Effector memory CD4-positive, alpha-beta T cell (primary cell): ENCODE data around the gene EVI5L.

Experiments used
- DNase-seq, 3 donors: peaks; one replicate each; pipeline ENCODE4 v3.0.0-alpha.2; 2020
- H3K27ac ChIP-seq: 2 replicates; pipeline ENCODE4 v1.7.0; 2013; ENCODE audit warnings: mild to moderate bottlenecking, low read length, moderate library complexity; ENCODE audit not compliant: insufficient read depth, poor library complexity, severe bottlenecking
- H3K27me3 ChIP-seq: replicated peaks from 2 replicates; pipeline ENCODE4 v1.7.0; 2013; ENCODE audit warnings: mild to moderate bottlenecking, low read length; ENCODE audit not compliant: insufficient read depth, control insufficient read depth, poor library complexity, severe bottlenecking
- H3K36me3 ChIP-seq: 2 replicates; pipeline ENCODE4 v1.7.0; 2013; ENCODE audit warnings: mild to moderate bottlenecking, low read length, moderate library complexity; ENCODE audit not compliant: control insufficient read depth, insufficient read depth
- H3K4me1 ChIP-seq: 2 replicates; pipeline ENCODE4 v1.7.0; 2013; ENCODE audit warnings: low read length, mild to moderate bottlenecking; ENCODE audit not compliant: control insufficient read depth, insufficient read depth, poor library complexity, severe bottlenecking
- H3K4me3 ChIP-seq: 2 replicates; pipeline ENCODE4 v1.7.0; 2013; ENCODE audit warnings: low read length, low read depth, mild to moderate bottlenecking; ENCODE audit not compliant: insufficient read depth, poor library complexity, severe bottlenecking
- H3K9me3 ChIP-seq: 2 replicates; pipeline ENCODE4 v1.7.0; 2013; ENCODE audit warnings: mild to moderate bottlenecking, low read length, moderate library complexity; ENCODE audit not compliant: control insufficient read depth

EVI5L gene

GRCh38 chr19:7871437-7872305 is 41.7 kb downstream of the EVI5L start:
- Histone ChIP-seq H3K36me3 (no peaks in the 10 kb centered on the region), H3K4me3 (no peak overlapping the region), H3K27ac (no peak overlapping the region), H3K9me3 (no peaks in the 10 kb centered on the region), H3K27me3 (peaks cover 19% of the 10 kb centered on the region), H3K4me1 (peaks cover 46% of the 10 kb centered on the region)
- peak; percentile 71 to 86 (median 81) for DNase-seq

GRCh38 chr19:7872306-7873204 is 42.5 kb downstream of the EVI5L start:
- Histone ChIP-seq H3K27me3 (peaks cover 19% of the 10 kb centered on the region), H3K9me3 (no peaks in the 10 kb centered on the region), H3K36me3 (no peaks in the 10 kb centered on the region), H3K27ac (no peak overlapping the region), H3K4me3 (no peak overlapping the region), H3K4me1 (peaks cover 46% of the 10 kb centered on the region)
- DNase-seq = no peak

GRCh38 chr19:7873304-7874075 is 43.5 kb downstream of the EVI5L start:
- Histone ChIP-seq H3K27ac (no peak overlapping the region), H3K36me3 (no peaks in the 10 kb centered on the region), H3K4me3 (peak overlapping the region; percentile 35), H3K4me1 (peaks cover 44% of the 10 kb centered on the region), H3K27me3 (peaks cover 19% of the 10 kb centered on the region), H3K9me3 (no peaks in the 10 kb centered on the region)
- no peak for DNase-seq

- Histone ChIP-seq H3K4me1 (peaks cover 39% of the 10 kb centered on the region), H3K4me3 (peak within 1 kb of the TSS; percentile 35), H3K27ac (no peak within 1 kb of the TSS), H3K27me3 (peaks cover 19% of the 10 kb centered on the region), H3K36me3 (no peaks in the 10 kb centered on the region), H3K9me3 (no peaks in the 10 kb centered on the region)
- DNase-seq = no peak
Observed at GRCh38 chr19:7874076-7874896, 44.3 kb downstream of the EVI5L start, which contains the start of gene PRR36. Gene PRR36 (minus strand): TSS chr19:7874390. CDS start chr19:7873689, 701 bp downstream.

GRCh38 chr19:7874897-7875273 is 44.9 kb downstream of the EVI5L start:
- peak overlapping the region; percentile 32 for H3K4me3 ChIP-seq
- peaks cover 34% of the 10 kb centered on the region for H3K4me1 ChIP-seq
- H3K36me3 ChIP-seq = no peaks in the 10 kb centered on the region
- no peak overlapping the region for H3K27ac ChIP-seq
- no peak for DNase-seq
- H3K9me3 ChIP-seq = no peaks in the 10 kb centered on the region
- peaks cover 19% of the 10 kb centered on the region for H3K27me3 ChIP-seq

- H3K4me3 ChIP-seq = no peak overlapping the region
- H3K4me1 ChIP-seq = peaks cover 20% of the 10 kb centered on the region
- no peak for DNase-seq
- H3K9me3 ChIP-seq = no peaks in the 10 kb centered on the region
- H3K36me3 ChIP-seq = no peaks in the 10 kb centered on the region
- peaks cover 17% of the 10 kb centered on the region for H3K27me3 ChIP-seq
- H3K27ac ChIP-seq = no peak overlapping the region
Observed at GRCh38 chr19:7877249-7877836, 47.3 kb downstream of the EVI5L start.

- Histone ChIP-seq H3K9me3 (no peaks in the 10 kb centered on the region), H3K27ac (no peak overlapping the region), H3K4me3 (no peak overlapping the region), H3K27me3 (no peaks in the 10 kb centered on the region), H3K36me3 (no peaks in the 10 kb centered on the region), H3K4me1 (peaks cover 7% of the 10 kb centered on the region)
- DNase-seq = no peak
Observed at GRCh38 chr19:7879111-7879807, 49.2 kb downstream of the EVI5L start.

- H3K9me3 ChIP-seq = no peaks in the 10 kb centered on the region
- no peak overlapping the region for H3K27ac ChIP-seq
- H3K4me1 ChIP-seq = peaks cover 2% of the 10 kb centered on the region
- H3K36me3 ChIP-seq = no peaks in the 10 kb centered on the region
- H3K27me3 ChIP-seq = no peaks in the 10 kb centered on the region
- DNase-seq = no peak
- H3K4me3 ChIP-seq = no peak overlapping the region
Observed at GRCh38 chr19:7879836-7880235, 49.8 kb downstream of the EVI5L start.
